ENCODE data around the gene KLC1. TPM values are rescaled to one million over a fixed set of nuclear protein-coding genes. Genes with fewer than 3 reads are reported as not detected.

KLC1 gene
- total and polyA plus RNA-seq, 10 of the 15 experiments (the other 5 are each of a cell fraction or from before 2014, with no cell fraction given) = 5.5 to 137 (median 76.1) TPM

DNA sequence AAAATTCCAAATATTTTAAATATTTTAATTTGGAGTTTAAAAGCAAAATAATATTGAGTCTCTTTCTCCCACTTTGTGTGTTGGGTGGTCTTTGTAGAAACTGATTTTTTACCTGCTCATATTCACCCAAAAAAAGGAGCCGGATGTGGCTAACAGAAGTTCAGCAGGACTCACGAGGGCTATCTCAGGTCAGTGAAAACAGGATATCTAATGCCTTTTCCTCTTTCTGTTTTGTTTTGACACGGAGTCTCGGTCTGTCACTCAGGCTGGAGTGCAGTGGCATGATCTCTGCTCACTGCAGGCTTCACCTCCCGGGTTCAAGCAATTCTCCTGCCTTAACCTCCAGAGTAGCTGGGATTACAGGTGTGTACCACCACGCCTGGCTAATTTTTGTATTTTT is 35.4 kb upstream of the KLC1 start:
- H3K79me2 ChIP-seq (ENCODE audit: control insufficient read depth, insufficient read depth, low read length) = no peaks in the 10 kb centered on the region
- no peaks in the 10 kb centered on the region for H3K9me3 ChIP-seq (replicated peaks; ENCODE audit: control insufficient read depth, insufficient read depth, low read length)
- H3K4me2 ChIP-seq (ENCODE audit: control insufficient read depth, insufficient read depth) = peak overlapping the region; percentile 57
- H4K20me1 ChIP-seq (ENCODE audit: control insufficient read depth, insufficient read depth) = no peaks in the 10 kb centered on the region
- no TSS peak for BruUV-seq (replicated peaks)
- H3K9ac ChIP-seq (ENCODE audit: control insufficient read depth, insufficient read depth, low read length) = no peak overlapping the region
- H2AFZ ChIP-seq (ENCODE audit: control insufficient read depth, low read depth, low read length) = no peak overlapping the region
- ChIA-PET RAD21 (ENCODE audit: unreplicated experiment) (interaction anchor here (0.9 kb wide), 1 partner anchor 42 kb away, joined by 3 read pairs; no protein-coding TSS in a partner anchor), CTCF (interaction anchor here (0.6 to 1.4 kb wide), 3 partner anchors 8 to 32 kb away, joined by 3 read pairs; no protein-coding TSS in a partner anchor), POLR2A (interaction anchor here (0.5 to 0.7 kb wide), 2 partner anchors 221 to 1707 kb away, joined by 3 to 4 read pairs; partner anchors contain the start of gene BRF1), SMC1A (ENCODE audit: uncharacterized antibody, unreplicated experiment) (interaction anchor here (1.0 to 1.2 kb wide), 2 partner anchors 32 to 86 kb away, joined by 3 to 4 read pairs; no protein-coding TSS in a partner anchor)
- in situ Hi-C loops (cut with MboI) (no loop called here), intact Hi-C loops (cut with micrococcal nuclease; ENCODE audit: unreplicated experiment) (no loop called here)
- no peak overlapping the region for H3K27ac ChIP-seq (ENCODE audit: control insufficient read depth, insufficient read depth)
- ATAC-seq (peak; percentile 100), DNase-seq (ENCODE audit: low read depth, low spot score) (peak; percentile 62), FAIRE-seq (peak; percentile 92)
- peak overlapping the region; percentile 36; the same call in 1 of the 2 replicates for H3K4me3 ChIP-seq
- H3K4me1 ChIP-seq (ENCODE audit: control insufficient read depth, insufficient read depth, low read length) = peaks cover 12% of the 10 kb centered on the region
- WGBS (ENCODE audit: insufficient coverage, insufficient replicate concordance, low lambda C conversion rate, missing lambda C conversion rate) = 0% methylated on average over 6 of the region's 6 CpGs
- no peaks in the 10 kb centered on the region for H3K27me3 ChIP-seq (replicated peaks in 1 of 2; ENCODE audit: control insufficient read depth in 2 of 2, insufficient read depth in 2 of 2, low read length in 1 of 2)
- H3K36me3 ChIP-seq (ENCODE audit: control insufficient read depth in 2 of 2, insufficient read depth in 2 of 2, low read length in 1 of 2) = peaks cover 1 to 5% of the 10 kb centered on the region in 2 experiments; a peak in 3 of 4 replicates
- TF ChIP-seq GABPA (IDR thresholded peaks at IDR 0.05; ENCODE audit: low read depth) (peak; percentile 54; the same call in 1 of the 2 replicates), MTA3 (IDR thresholded peaks at IDR 0.05; ENCODE audit: borderline replicate concordance, low read length) (0 out of 2 replicates have a peak, but pooled peaks have one; percentile 37), STAT3 (IDR thresholded peaks at IDR 0.05; ENCODE audit: low read depth, low read length) (no peak), IKZF2 (IDR thresholded peaks at IDR 0.05) (peak in 1 of 2 experiments; percentile 36; a peak in 3 of 4 replicates), TCF7 (IDR thresholded peaks at IDR 0.05; ENCODE audit: borderline replicate concordance) (no peak), DPF2 (IDR thresholded peaks at IDR 0.05) (peak; percentile 68; the same call in 1 of the 2 replicates), JUND (IDR thresholded peaks at IDR 0.05; ENCODE audit: low read depth, low read length) (peak; percentile 64; the same call in 1 of the 2 replicates), BMI1 (IDR thresholded peaks at IDR 0.05; ENCODE audit: borderline replicate concordance) (no peak), IRF4 (IDR thresholded peaks at IDR 0.05; ENCODE audit: low read depth, low read length) (peak; percentile 65; the same call in 1 of the 2 replicates), BCL11A (IDR thresholded peaks at IDR 0.05; ENCODE audit: low read depth, low read length) (0 out of 2 replicates have a peak, but pooled peaks have one; percentile 20), RUNX3 (IDR thresholded peaks at IDR 0.05; ENCODE audit: low read length) (peak; percentile 83), SPI1 (IDR thresholded peaks at IDR 0.05; ENCODE audit: borderline replicate concordance, insufficient read depth, low read depth, low read length) (peak; percentile 48; the same call in 1 of the 2 replicates), JUNB (IDR thresholded peaks at IDR 0.05) (peak; percentile 83), SRF (IDR thresholded peaks at IDR 0.05; ENCODE audit: low read depth in 2 of 2, low read length in 2 of 2) (0 out of 4 replicates have a peak, but pooled peaks of 1 of the 2 experiments have one; percentile 41), EED (IDR thresholded peaks at IDR 0.05; ENCODE audit: low read depth) (peak; percentile 63; the same call in 1 of the 2 replicates), SMAD1 (IDR thresholded peaks at IDR 0.05; ENCODE audit: low read depth, partially characterized antibody) (no peak)
- TF ChIP-seq, protein P1, sequence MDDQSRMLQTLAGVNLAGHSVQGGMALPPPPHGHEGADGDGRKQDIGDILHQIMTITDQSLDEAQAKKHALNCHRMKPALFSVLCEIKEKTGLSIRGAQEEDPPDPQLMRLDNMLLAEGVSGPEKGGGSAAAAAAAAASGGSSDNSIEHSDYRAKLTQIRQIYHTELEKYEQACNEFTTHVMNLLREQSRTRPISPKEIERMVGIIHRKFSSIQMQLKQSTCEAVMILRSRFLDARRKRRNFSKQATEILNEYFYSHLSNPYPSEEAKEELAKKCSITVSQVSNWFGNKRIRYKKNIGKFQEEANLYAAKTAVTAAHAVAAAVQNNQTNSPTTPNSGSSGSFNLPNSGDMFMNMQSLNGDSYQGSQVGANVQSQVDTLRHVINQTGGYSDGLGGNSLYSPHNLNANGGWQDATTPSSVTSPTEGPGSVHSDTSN (IDR thresholded peaks at IDR 0.05; ENCODE audit: insufficient replicate concordance, low read depth, low read length) = peak; percentile 84
- TF ChIP-seq, protein P2, sequence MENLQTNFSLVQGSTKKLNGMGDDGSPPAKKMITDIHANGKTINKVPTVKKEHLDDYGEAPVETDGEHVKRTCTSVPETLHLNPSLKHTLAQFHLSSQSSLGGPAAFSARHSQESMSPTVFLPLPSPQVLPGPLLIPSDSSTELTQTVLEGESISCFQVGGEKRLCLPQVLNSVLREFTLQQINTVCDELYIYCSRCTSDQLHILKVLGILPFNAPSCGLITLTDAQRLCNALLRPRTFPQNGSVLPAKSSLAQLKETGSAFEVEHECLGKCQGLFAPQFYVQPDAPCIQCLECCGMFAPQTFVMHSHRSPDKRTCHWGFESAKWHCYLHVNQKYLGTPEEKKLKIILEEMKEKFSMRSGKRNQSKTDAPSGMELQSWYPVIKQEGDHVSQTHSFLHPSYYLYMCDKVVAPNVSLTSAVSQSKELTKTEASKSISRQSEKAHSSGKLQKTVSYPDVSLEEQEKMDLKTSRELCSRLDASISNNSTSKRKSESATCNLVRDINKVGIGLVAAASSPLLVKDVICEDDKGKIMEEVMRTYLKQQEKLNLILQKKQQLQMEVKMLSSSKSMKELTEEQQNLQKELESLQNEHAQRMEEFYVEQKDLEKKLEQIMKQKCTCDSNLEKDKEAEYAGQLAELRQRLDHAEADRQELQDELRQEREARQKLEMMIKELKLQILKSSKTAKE (IDR thresholded peaks at IDR 0.05; ENCODE audit: low read depth, poor library complexity, severe bottlenecking) = peak; percentile 74
- TF ChIP-seq, protein P3, sequence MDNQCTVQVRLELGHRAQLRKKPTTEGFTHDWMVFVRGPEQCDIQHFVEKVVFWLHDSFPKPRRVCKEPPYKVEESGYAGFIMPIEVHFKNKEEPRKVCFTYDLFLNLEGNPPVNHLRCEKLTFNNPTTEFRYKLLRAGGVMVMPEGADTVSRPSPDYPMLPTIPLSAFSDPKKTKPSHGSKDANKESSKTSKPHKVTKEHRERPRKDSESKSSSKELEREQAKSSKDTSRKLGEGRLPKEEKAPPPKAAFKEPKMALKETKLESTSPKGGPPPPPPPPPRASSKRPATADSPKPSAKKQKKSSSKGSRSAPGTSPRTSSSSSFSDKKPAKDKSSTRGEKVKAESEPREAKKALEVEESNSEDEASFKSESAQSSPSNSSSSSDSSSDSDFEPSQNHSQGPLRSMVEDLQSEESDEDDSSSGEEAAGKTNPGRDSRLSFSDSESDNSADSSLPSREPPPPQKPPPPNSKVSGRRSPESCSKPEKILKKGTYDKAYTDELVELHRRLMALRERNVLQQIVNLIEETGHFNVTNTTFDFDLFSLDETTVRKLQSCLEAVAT (IDR thresholded peaks at IDR 0.05) = peak; percentile 7; the same call in 1 of the 2 replicates

Data from GM12878 (cell line).